ENCODE results near the gene YPEL2. TPM values are rescaled to one million over a fixed set of nuclear protein-coding genes. Genes with fewer than 3 reads are reported as not detected.

YPEL2 gene
- total RNA-seq, 1 experiment from 2014 or later = 0.98 TPM

DNA sequence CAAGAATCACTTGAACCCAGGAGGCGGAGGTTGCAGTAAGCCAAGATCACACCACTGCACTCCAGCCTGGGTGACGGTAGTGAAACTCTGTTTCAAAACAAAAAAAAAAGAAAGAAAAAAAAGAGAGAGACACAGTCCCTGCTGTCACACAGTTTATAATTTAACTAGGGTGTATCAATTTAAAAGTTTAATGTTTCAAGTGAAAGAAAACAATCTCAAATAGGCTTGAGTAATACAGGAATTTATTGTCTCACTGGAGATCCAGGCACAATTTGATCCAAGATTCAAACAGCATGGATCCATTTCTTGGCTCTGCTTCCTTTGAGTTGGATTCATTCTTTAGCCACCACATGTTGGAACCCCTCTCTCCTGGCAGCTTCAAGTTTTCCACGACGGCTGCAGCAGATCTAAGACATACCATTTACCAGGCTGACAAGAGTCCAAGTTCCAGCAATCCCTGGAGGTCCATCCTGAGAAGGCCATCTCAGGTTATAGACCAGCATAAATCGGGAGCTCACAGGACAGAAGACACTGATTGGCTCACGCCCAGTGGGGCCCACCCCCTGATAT, 97.5 kb downstream of the YPEL2 start:
- Histone ChIP-seq H3K9me3 (ENCODE audit: control insufficient read depth, low read depth, low read length) (no peaks in the 10 kb centered on the region), H2BK15ac (ENCODE audit: low read depth, low read length) (no peak overlapping the region), H3K14ac (ENCODE audit: insufficient read depth, low read length) (no peak overlapping the region), H4K8ac (replicated peaks; ENCODE audit: insufficient read length, low read depth, low read length) (no peak overlapping the region), H3K23ac (ENCODE audit: insufficient read length, low read depth, low read length) (no peak overlapping the region), H2BK20ac (ENCODE audit: low read depth, low read length, poor library complexity, severe bottlenecking) (no peak overlapping the region), H3K9ac (ENCODE audit: extremely low read depth, insufficient read length, low read length) (no peak overlapping the region), H2BK5ac (ENCODE audit: insufficient read length, low read length) (no peak overlapping the region), H2BK120ac (ENCODE audit: low read depth, low read length, poor library complexity, severe bottlenecking) (no peak overlapping the region), H3K27ac (ENCODE audit: insufficient read length, low read depth, low read length) (no peak overlapping the region), H3K79me1 (ENCODE audit: insufficient read depth, low read depth, low read length, poor library complexity, severe bottlenecking) (no peaks in the 10 kb centered on the region), H3T11ph (ENCODE audit: low read length) (no peak overlapping the region), H2AK5ac (ENCODE audit: insufficient read length, low read length) (no peak overlapping the region), H3K4me2 (ENCODE audit: insufficient read depth, insufficient read length, low read length) (no peak overlapping the region), H3K4ac (ENCODE audit: low read depth, low read length) (no peak overlapping the region), H3K79me2 (ENCODE audit: insufficient read depth, low read length) (no peaks in the 10 kb centered on the region), H2BK12ac (ENCODE audit: insufficient read length, low read depth, low read length) (no peak overlapping the region), H3K4me1 (ENCODE audit: insufficient read depth, low read length) (no peaks in the 10 kb centered on the region), H4K20me1 (ENCODE audit: control insufficient read depth, insufficient read depth, insufficient read length) (no peaks in the 10 kb centered on the region), H4K5ac (ENCODE audit: insufficient read length, low read depth, low read length) (no peak overlapping the region), H3K56ac (ENCODE audit: insufficient read length, low read depth, low read length) (no peak overlapping the region), H3K23me2 (ENCODE audit: insufficient read length, low read depth, low read length, poor library complexity, severe bottlenecking) (no peaks in the 10 kb centered on the region), H4K91ac (ENCODE audit: insufficient read length, low read depth, low read length) (no peak overlapping the region), H2AFZ (ENCODE audit: low read length) (no peak overlapping the region), H3K27me3 (ENCODE audit: insufficient read depth, low read length) (no peaks in the 10 kb centered on the region), H3K18ac (ENCODE audit: insufficient read length, low read depth, low read length) (no peak overlapping the region)
- Mint-ChIP-seq H3K4me1 (peaks cover 9 to 15% of the 10 kb centered on the region in 2 experiments; a peak in 3 of 4 replicates), H3K4me3 (no peak overlapping the region), H3K36me3 (ENCODE audit: insufficient read depth in 1 of 3, low read depth in 3 of 3) (no peaks in the 10 kb centered on the region), H3K27ac (no peak overlapping the region), H3K27me3 (ENCODE audit: low read depth) (no peaks in the 10 kb centered on the region; the same call in 1 of the 2 replicates), H3K9me3 (no peaks in the 10 kb centered on the region; a peak in 1 of 5 replicates)
- DNase-seq = no peak
- no peak for TF ChIP-seq CTCF (conservative IDR thresholded peaks at IDR 0.05)
- WGBS (ENCODE audit: extremely low coverage, insufficient read length, low lambda C conversion rate) = no CpG with 5 or more reads among the region's 6 CpGs
